A375 (cell line): ENCODE results near the gene ZNF552. TPM values are rescaled to one million over a fixed set of nuclear protein-coding genes. Genes with fewer than 3 reads are reported as not detected.

Experiments used
- total RNA-seq: library from RNA; depleted of rRNA; stranded (reverse); fragments of >200 nt; shearing (Covaris generic); gene quantifications from 2 replicates; pipeline ENCODE4 v1.2.3, GENCODE V29; 2014; rRNA removed

Gene ZNF552
- total RNA-seq = 4.9 and 6.2 TPM in 2 replicates

DNA sequence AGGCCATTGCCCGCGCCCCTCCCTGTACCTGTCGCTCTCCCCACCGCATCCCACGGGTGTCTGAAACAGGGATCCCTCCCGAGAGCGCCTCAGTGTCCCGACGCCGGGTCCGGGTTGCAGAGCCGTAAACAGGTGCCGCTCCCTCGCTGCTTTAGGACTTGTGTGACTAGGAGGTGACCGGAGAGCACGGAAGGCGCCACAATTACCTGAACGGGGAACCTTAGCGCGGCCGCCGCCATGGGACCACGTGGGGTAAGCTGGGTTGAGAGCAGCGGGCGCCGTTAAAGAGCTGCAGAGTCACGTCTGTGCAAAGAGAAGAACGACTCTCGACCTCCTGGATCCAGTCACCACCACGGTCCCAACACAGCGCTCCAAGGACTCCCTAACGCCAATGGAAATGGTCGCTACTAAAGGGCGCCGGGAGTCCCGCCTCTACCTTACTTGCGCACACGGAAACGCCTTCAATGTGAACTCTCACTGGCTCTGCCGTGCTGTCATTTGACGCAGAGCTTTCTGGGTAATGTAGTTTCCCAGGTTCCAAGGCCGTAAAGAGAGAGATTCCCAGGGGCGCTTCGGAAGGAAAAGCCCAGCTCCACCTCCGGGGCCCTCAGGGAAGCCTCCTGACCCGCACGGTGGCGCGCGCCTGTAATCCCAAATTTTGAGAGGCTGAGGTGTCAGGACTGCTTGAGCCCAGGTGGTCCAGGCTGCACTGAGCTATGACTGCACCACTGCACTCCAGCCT lies at the start of gene ZNF552:
TSS of gene ZNF552 (minus strand) at position 409 of the 742 bp plus-strand sequence. CDS start at position 239, 170 bp downstream.

DNA sequence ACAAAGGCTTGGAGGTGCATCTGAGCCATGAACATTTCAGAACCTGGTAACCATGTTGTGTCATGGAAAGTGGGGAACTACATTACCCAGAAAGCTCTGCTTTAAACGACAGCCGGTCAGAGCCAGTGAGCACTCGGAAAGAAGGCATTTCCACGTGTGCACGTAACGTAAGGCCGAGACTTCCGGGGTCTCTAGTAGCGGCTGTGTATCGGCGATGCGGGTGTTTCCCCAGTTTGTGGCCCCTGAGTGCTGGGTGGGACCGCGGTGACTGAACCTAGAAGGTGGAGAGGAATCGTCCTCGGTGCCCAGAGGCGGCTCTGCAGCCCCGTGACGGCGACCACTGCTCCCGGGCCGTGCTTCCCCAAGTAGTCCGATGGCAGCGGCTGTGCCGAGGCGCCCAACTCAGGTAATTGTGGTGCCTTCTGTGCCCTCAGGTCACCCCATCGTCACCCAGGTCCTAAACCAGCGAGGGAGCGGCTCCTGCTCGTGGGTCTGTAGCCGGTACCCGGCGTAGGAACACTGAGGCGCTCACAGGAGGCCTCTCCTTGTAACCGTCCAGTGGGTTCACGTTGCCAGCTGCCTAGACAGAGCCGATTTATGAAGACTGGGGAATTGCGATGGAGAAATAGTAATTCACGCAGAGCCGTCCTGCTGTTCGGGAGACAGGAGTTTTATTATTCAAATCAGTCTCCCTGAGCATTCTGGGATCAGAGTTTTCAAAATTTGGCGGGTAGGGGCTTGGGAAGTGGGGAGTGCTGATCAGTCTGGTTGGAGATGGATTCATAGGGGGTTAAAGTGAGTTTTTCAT lies 35.2 kb upstream of the ZNF552 start, which contains the start of gene ZNF587:
TSS of gene ZNF587 (plus strand) at position 194 of the 808 bp plus-strand sequence. CDS start at position 374, 180 bp downstream.

DNA sequence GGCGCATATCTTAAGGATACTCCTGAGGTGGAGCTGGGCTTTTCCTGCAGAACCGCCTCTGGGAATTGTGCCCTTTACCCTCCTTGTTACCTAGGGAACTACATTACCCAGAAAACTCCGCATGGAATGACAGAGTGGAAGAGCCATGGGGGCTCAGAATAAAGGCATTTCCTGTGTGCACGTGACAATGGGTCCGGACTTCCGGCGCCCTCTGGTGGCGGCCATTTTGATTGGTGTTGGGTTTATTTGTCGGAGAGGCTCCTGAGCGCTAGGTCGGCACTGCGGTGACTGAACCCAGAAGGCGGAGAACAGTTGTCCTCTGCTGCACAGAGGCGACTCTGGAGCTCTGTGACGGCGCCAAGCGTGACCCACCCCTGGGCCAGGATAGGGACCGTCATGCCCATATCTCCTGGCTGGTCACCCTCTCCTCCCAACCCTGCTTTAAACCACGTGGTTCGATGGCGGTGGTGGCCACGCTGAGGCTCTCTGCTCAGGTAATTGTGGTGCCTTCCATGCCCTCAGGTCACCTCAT lies 15.4 kb upstream of the ZNF552 start, which contains the start of gene ZNF587B:
TSS of gene ZNF587B (plus strand) at position 229 of the 532 bp plus-strand sequence. CDS start at position 459, 230 bp downstream.

DNA sequence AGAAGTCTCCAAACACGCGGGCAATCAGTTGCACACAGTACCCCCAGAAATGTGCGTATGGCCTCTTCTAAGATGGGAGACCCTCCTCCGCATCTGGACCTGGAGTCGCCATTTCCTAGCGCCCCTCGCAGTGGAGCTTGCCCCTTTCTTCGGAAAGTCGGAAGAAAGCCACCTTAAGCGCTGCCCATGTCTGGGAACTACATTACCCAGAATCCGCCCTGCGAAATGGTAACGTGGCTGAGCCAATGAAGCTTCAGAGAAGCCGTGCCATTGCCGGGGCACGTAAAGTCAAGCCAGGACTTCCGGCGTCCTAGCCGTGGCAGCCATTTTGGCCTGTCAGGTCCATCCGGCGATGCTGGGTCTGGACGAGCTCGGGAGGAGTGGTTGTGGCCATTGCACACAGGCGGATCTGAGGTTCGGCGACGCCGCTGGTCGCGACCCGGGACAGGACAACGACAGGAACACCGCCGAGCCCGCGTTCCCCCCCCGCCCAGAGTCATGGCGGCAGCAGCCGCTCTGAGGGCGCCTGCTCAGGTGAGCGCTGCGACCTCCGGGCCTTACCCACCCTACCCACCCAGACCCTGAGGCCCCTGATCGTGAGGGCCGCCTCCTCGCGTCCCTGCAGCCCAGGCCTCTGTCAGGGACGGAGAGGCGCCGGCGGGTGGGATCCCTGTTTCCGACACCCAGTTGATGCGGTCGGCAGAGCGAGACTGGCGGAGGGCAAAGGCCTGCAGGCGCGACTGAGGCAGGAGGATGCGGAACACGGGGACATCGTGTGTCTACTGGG lies 45.2 kb downstream of the ZNF552 start, which contains the start of gene ZNF586:
TSS of gene ZNF586 (plus strand) at position 332 of the 787 bp plus-strand sequence. CDS start at position 499, 167 bp downstream.

Other genes starting within 250 kb of the ZNF552 start
- 3.8 and 5.2 TPM in 2 replicates for gene ZNF416, start 236.0 kb downstream of the ZNF552 start, total RNA-seq
- 11.8 and 17.0 TPM in 2 replicates for gene ZIK1, start 230.8 kb downstream of the ZNF552 start, total RNA-seq
- 9.0 and 9.4 TPM in 2 replicates for gene ZNF530, start 215.0 kb downstream of the ZNF552 start, total RNA-seq
- 28.7 and 33.7 TPM in 2 replicates for gene ZNF134, start 200.7 kb downstream of the ZNF552 start, total RNA-seq
- 5.9 and 6.7 TPM in 2 replicates for gene ZNF211, start 181.7 kb downstream of the ZNF552 start, total RNA-seq
- gene ZSCAN4, start 146.0 kb downstream of the ZNF552 start, total RNA-seq = not detected in 2 replicates
- 30.1 and 35.6 TPM in 2 replicates for gene ZNF551, start 132.9 kb downstream of the ZNF552 start, total RNA-seq
- gene ZNF154, start 105.7 kb downstream of the ZNF552 start, total RNA-seq = 0.03 TPM in 1 of 2 replicates, not detected in the other
- gene ZNF671, start 87.3 kb downstream of the ZNF552 start, total RNA-seq = 3.4 and 4.5 TPM in 2 replicates
- gene ZNF776, start 68.1 kb downstream of the ZNF552 start, total RNA-seq = 7.2 and 13.3 TPM in 2 replicates
- 16.2 TPM in 2 replicates for gene ZNF586, start 45.2 kb downstream of the ZNF552 start, total RNA-seq
- 32.2 and 37.8 TPM in 2 replicates for gene ZNF587B, start 15.4 kb upstream of the ZNF552 start, total RNA-seq
- 12.9 and 16.9 TPM in 2 replicates for gene ZNF587, start 34.9 kb upstream of the ZNF552 start, total RNA-seq
- 26.4 and 28.7 TPM in 2 replicates for gene ZNF814, start 74.1 kb upstream of the ZNF552 start, total RNA-seq
- gene ZNF417, start 101.7 kb upstream of the ZNF552 start, total RNA-seq = 8.6 and 12.9 TPM in 2 replicates
- 4.6 and 5.4 TPM in 2 replicates for gene ZNF418, start 120.5 kb upstream of the ZNF552 start, total RNA-seq
- gene ZNF256, start 132.8 kb upstream of the ZNF552 start, total RNA-seq = 5.4 and 8.6 TPM in 2 replicates
- not detected in 2 replicates for gene C19orf18, start 159.6 kb upstream of the ZNF552 start, total RNA-seq
- gene ZNF606, start 187.9 kb upstream of the ZNF552 start, total RNA-seq = 6.1 and 11.5 TPM in 2 replicates
- gene ZSCAN1, start 219.1 kb upstream of the ZNF552 start, total RNA-seq = not detected in 2 replicates
- 0.34 and 0.56 TPM in 2 replicates for gene ZNF135, start 244.4 kb upstream of the ZNF552 start, total RNA-seq